HEK293 (cell line): Measurements from ENCODE around the gene FBXO10.

Source experiments
- ELK4 ChIP-seq: IDR thresholded peaks from 2 replicates; pipeline ENCODE4 v1.6.1; 2011; ENCODE audit warnings: mild to moderate bottlenecking, low read depth, low read length, borderline replicate concordance
- GLIS2 ChIP-seq: fragments of 450-650 bp; formaldehyde crosslinking; IDR thresholded peaks from 2 replicates; pipeline ENCODE4 v1.5.1; 2016; ENCODE audit warnings: missing biosample characterization, missing genetic modification characterization
- KLF10 ChIP-seq: fragments of 450-650 bp; IDR thresholded peaks from 2 replicates; pipeline ENCODE4 v1.5.1; 2018; ENCODE audit warnings: missing biosample characterization, mild to moderate bottlenecking, missing genetic modification characterization
- MZF1 ChIP-seq: fragments of 450-650 bp; formaldehyde crosslinking; IDR thresholded peaks from 2 replicates; pipeline ENCODE4 v1.5.1; 2017; ENCODE audit warnings: missing biosample characterization, missing genetic modification characterization, borderline replicate concordance
- PRDM10 ChIP-seq: fragments of 450-650 bp; formaldehyde crosslinking; IDR thresholded peaks from 2 replicates; pipeline ENCODE4 v1.5.1; 2016; ENCODE audit warnings: missing biosample characterization, missing genetic modification characterization
- SCRT1 ChIP-seq: fragments of 450-650 bp; formaldehyde crosslinking; IDR thresholded peaks from 2 replicates; pipeline ENCODE4 v1.5.1; 2016; ENCODE audit warnings: missing biosample characterization, missing genetic modification characterization, borderline replicate concordance
- SETDB1 ChIP-seq: IDR thresholded peaks from one replicate; pipeline ENCODE4 v1.6.1; 2017; ENCODE audit warnings: mild to moderate bottlenecking, low read length, moderate library complexity, mixed read lengths; ENCODE audit not compliant: insufficient read length
- SP2 ChIP-seq: fragments of 450-650 bp; formaldehyde crosslinking; IDR thresholded peaks from 2 replicates; pipeline ENCODE4 v1.5.1; 2016; ENCODE audit warnings: missing biosample characterization, missing genetic modification characterization
- TSHZ1 ChIP-seq: fragments of 450-650 bp; formaldehyde crosslinking; IDR thresholded peaks from 2 replicates; pipeline ENCODE4 v1.5.1; 2016; ENCODE audit warnings: missing biosample characterization, missing genetic modification characterization, borderline replicate concordance
- ZBTB11 ChIP-seq: fragments of 450-650 bp; formaldehyde crosslinking; conservative IDR thresholded peaks from 2 replicates; pipeline ENCODE4 v1.5.1; 2016; ENCODE audit warnings: low read depth, missing biosample characterization, missing genetic modification characterization
- ZNF23 ChIP-seq: fragments of 450-650 bp; formaldehyde crosslinking; IDR thresholded peaks from 2 replicates; pipeline ENCODE4 v1.5.1; 2016; ENCODE audit warnings: missing biosample characterization, missing genetic modification characterization, borderline replicate concordance
- ZNF335 ChIP-seq: fragments of 450-650 bp; formaldehyde crosslinking; conservative IDR thresholded peaks from 2 replicates; pipeline ENCODE4 v1.5.1; 2016; ENCODE audit warnings: missing biosample characterization, missing genetic modification characterization
- ZNF48 ChIP-seq: fragments of 450-650 bp; formaldehyde crosslinking; IDR thresholded peaks from 2 replicates; pipeline ENCODE4 v1.5.1; 2016; ENCODE audit warnings: missing biosample characterization, missing genetic modification characterization
- ZNF514 ChIP-seq: fragments of 450-650 bp; formaldehyde crosslinking; IDR thresholded peaks from 2 replicates; pipeline ENCODE4 v1.5.1; 2016; ENCODE audit warnings: missing biosample characterization, missing genetic modification characterization
- ZNF518A ChIP-seq: fragments of 450-650 bp; formaldehyde crosslinking; conservative IDR thresholded peaks from 2 replicates; pipeline ENCODE4 v1.5.1; 2016; ENCODE audit warnings: low read depth, missing biosample characterization, missing genetic modification characterization
- ZNF558 ChIP-seq: fragments of 450-650 bp; formaldehyde crosslinking; IDR thresholded peaks from 2 replicates; pipeline ENCODE4 v1.5.1; 2016; ENCODE audit warnings: missing biosample characterization, missing genetic modification characterization
- ZNF629 ChIP-seq: fragments of 450-650 bp; formaldehyde crosslinking; IDR thresholded peaks from 2 replicates; pipeline ENCODE4 v1.5.1; 2017; ENCODE audit warnings: missing biosample characterization, missing genetic modification characterization
- ZNF658 ChIP-seq: fragments of 450-650 bp; formaldehyde crosslinking; IDR thresholded peaks from 2 replicates; pipeline ENCODE4; 2016; ENCODE audit warnings: missing biosample characterization, missing genetic modification characterization
- ZNF664 ChIP-seq: fragments of 450-650 bp; formaldehyde crosslinking; IDR thresholded peaks from 2 replicates; pipeline ENCODE4 v1.5.1; 2016; ENCODE audit warnings: missing biosample characterization, missing genetic modification characterization
- ZNF791 ChIP-seq: fragments of 450-650 bp; formaldehyde crosslinking; IDR thresholded peaks from 2 replicates; pipeline ENCODE4 v1.5.1; 2016; ENCODE audit warnings: missing biosample characterization, missing genetic modification characterization
- ZNF837 ChIP-seq: fragments of 450-650 bp; formaldehyde crosslinking; IDR thresholded peaks from 2 replicates; pipeline ENCODE4 v1.5.1; 2016; ENCODE audit warnings: missing biosample characterization, missing genetic modification characterization
- ZSCAN16 ChIP-seq: fragments of 450-650 bp; formaldehyde crosslinking; IDR thresholded peaks from 2 replicates; pipeline ENCODE4 v1.5.1; 2016; ENCODE audit warnings: missing biosample characterization, missing genetic modification characterization

The FBXO10 gene

GRCh38 chr9:37485389-37486255 lies 90.6 kb downstream of the FBXO10 start, which contains the start of gene POLR1E (continued):
- TF ChIP-seq PRDM10 (tag by site-specific recombination): no peak
- no peak for TF ChIP-seq MZF1 (tag by site-specific recombination)
- TF ChIP-seq ZBTB11 (tag by site-specific recombination): peak; percentile 47; the same call in 1 of the 2 replicates
- TF ChIP-seq TSHZ1 (tag by site-specific recombination): no peak
- peak; percentile 85 for TF ChIP-seq KLF10 (tag by site-specific recombination)
- no peak for TF ChIP-seq ELK4
- peak; percentile 93 for TF ChIP-seq SP2 (tag by site-specific recombination)
- TF ChIP-seq ZNF658: no peak
- no peak for TF ChIP-seq ZNF558 (tag by site-specific recombination)
- TF ChIP-seq SETDB1: no peak
- no peak for TF ChIP-seq ZNF664 (tag by site-specific recombination)
- no peak for TF ChIP-seq ZNF514 (tag by site-specific recombination)
- TF ChIP-seq ZNF837 (tag by site-specific recombination): no peak
- TF ChIP-seq ZNF629 (tag by site-specific recombination): 0 out of 2 replicates have a peak, but pooled peaks have one; percentile 25
- peak; percentile 61 for TF ChIP-seq ZNF335 (tag by site-specific recombination)
- no peak for TF ChIP-seq ZSCAN16
- TF ChIP-seq SCRT1: no peak
- TF ChIP-seq ZNF48 (tag by site-specific recombination): no peak
- TF ChIP-seq GLIS2 (tag by site-specific recombination): peak; percentile 62
- no peak for TF ChIP-seq ZNF791
- peak; percentile 38; the same call in 1 of the 2 replicates for TF ChIP-seq ZNF518A (tag by site-specific recombination)
- no peak for TF ChIP-seq ZNF23 (tag by site-specific recombination)
